SU-DHL-6 (cell line): ENCODE measurements around the gene GRM5.

Experiments used
- CTCF ChIP-seq: fragments of 200-600 bp; sonication (generic); IDR thresholded peaks from one replicate; pipeline ENCODE4 v1.5.1; 2017; ENCODE audit warnings: antibody characterized with exemption, mild to moderate bottlenecking, low read length, moderate library complexity; ENCODE audit not compliant: insufficient read depth, poor library complexity, severe bottlenecking
- EZH2phosphoT487 ChIP-seq: fragments of 200-600 bp; sonication (generic), shearing (Covaris generic); conservative IDR thresholded peaks from 2 replicates; pipeline ENCODE4 v1.6.1; 2018; ENCODE audit warnings: mild to moderate bottlenecking, antibody characterized with exemption, low read length, moderate library complexity, mixed read lengths

- no peak for TF ChIP-seq EZH2phosphoT487
- no peak for TF ChIP-seq CTCF
Observed at GRCh38 chr11:88511006-88511405, 554.8 kb downstream of the GRM5 start.
